ENCODE measurements around the gene NOLC1.

Gene NOLC1

GRCh38 chr10:102152545-102152890 lies 329 bp downstream of the NOLC1 start:
- DNase-seq = no peak
- Histone ChIP-seq H3K9me2 (replicated peaks; ENCODE audit: insufficient read depth, low read length) (no peaks in the 10 kb centered on the region), H3K4me3 (ENCODE audit: low read length) (peak overlapping the region; percentile 95), H3K9me3 (replicated peaks; ENCODE audit: insufficient read depth, low read length) (no peaks in the 10 kb centered on the region), H2AFZ (ENCODE audit: low read length) (peak overlapping the region; percentile 44; the same call in 1 of the 2 replicates), H4K20me1 (ENCODE audit: insufficient read depth, low read length) (peaks cover 21% of the 10 kb centered on the region; the same call in 1 of the 2 replicates), H3K9ac (ENCODE audit: low read length) (peak overlapping the region; percentile 97), H3K27me3 (replicated peaks; ENCODE audit: insufficient read depth, low read length) (no peaks in the 10 kb centered on the region), H3K79me2 (ENCODE audit: low read length) (peaks cover 60% of the 10 kb centered on the region), H3K4me1 (ENCODE audit: low read length) (peaks cover 12% of the 10 kb centered on the region), H3K4me2 (ENCODE audit: low read depth, low read length) (peak overlapping the region; percentile 64), H3K36me3 (replicated peaks; ENCODE audit: insufficient read depth, low read length) (peaks cover 23% of the 10 kb centered on the region), H3K27ac (ENCODE audit: low read length) (peak overlapping the region; percentile 84), H3F3A (ENCODE audit: insufficient read depth, low read length) (peaks cover 50% of the 10 kb centered on the region)
- TF ChIP-seq EZH2phosphoT487 (IDR thresholded peaks at IDR 0.05; ENCODE audit: low read length) (no peak), EZH2 (optimal IDR thresholded peaks at IDR 0.05; ENCODE audit: low read depth, low read length) (no peak), CTCF (IDR thresholded peaks at IDR 0.05; ENCODE audit: low read length) (no peak)

GRCh38 chr10:102153093-102153620 lies 968 bp downstream of the NOLC1 start:
- Histone ChIP-seq H3K4me2 (ENCODE audit: low read depth, low read length) (peak overlapping the region; percentile 64), H3K79me2 (ENCODE audit: low read length) (peaks cover 65% of the 10 kb centered on the region), H3K9me2 (replicated peaks; ENCODE audit: insufficient read depth, low read length) (no peaks in the 10 kb centered on the region), H2AFZ (ENCODE audit: low read length) (no peak overlapping the region), H3K36me3 (replicated peaks; ENCODE audit: insufficient read depth, low read length) (peaks cover 30% of the 10 kb centered on the region), H3K4me1 (ENCODE audit: low read length) (peaks cover 12% of the 10 kb centered on the region), H3K9ac (ENCODE audit: low read length) (peak overlapping the region; percentile 97), H3K4me3 (ENCODE audit: low read length) (peak overlapping the region; percentile 95), H3K27ac (ENCODE audit: low read length) (peak overlapping the region; percentile 84), H3K9me3 (replicated peaks; ENCODE audit: insufficient read depth, low read length) (no peaks in the 10 kb centered on the region), H3K27me3 (replicated peaks; ENCODE audit: insufficient read depth, low read length) (no peaks in the 10 kb centered on the region), H3F3A (ENCODE audit: insufficient read depth, low read length) (peaks cover 43% of the 10 kb centered on the region), H4K20me1 (ENCODE audit: insufficient read depth, low read length) (peaks cover 22% of the 10 kb centered on the region; the same call in 1 of the 2 replicates)
- TF ChIP-seq EZH2 (optimal IDR thresholded peaks at IDR 0.05; ENCODE audit: low read depth, low read length) (no peak), CTCF (IDR thresholded peaks at IDR 0.05; ENCODE audit: low read length) (no peak), EZH2phosphoT487 (IDR thresholded peaks at IDR 0.05; ENCODE audit: low read length) (no peak)
- no peak for DNase-seq

GRCh38 chr10:102154466-102155116 lies 2.4 kb downstream of the NOLC1 start:
- H2AFZ ChIP-seq (ENCODE audit: low read length) = no peak overlapping the region
- H3K4me2 ChIP-seq (ENCODE audit: low read depth, low read length) = peak overlapping the region; percentile 14; the same call in 1 of the 2 replicates
- peaks cover 22% of the 10 kb centered on the region; the same call in 1 of the 2 replicates for H4K20me1 ChIP-seq (ENCODE audit: insufficient read depth, low read length)
- peaks cover 30% of the 10 kb centered on the region for H3F3A ChIP-seq (ENCODE audit: insufficient read depth, low read length)
- no peak overlapping the region for H3K27ac ChIP-seq (ENCODE audit: low read length)
- no peak overlapping the region for H3K9ac ChIP-seq (ENCODE audit: low read length)
- DNase-seq = no peak
- peaks cover 71% of the 10 kb centered on the region for H3K79me2 ChIP-seq (ENCODE audit: low read length)
- no peaks in the 10 kb centered on the region for H3K9me2 ChIP-seq (replicated peaks; ENCODE audit: insufficient read depth, low read length)
- H3K4me1 ChIP-seq (ENCODE audit: low read length) = peaks cover 12% of the 10 kb centered on the region
- no peaks in the 10 kb centered on the region for H3K9me3 ChIP-seq (replicated peaks; ENCODE audit: insufficient read depth, low read length)
- no peak for TF ChIP-seq EZH2phosphoT487 (IDR thresholded peaks at IDR 0.05; ENCODE audit: low read length)
- TF ChIP-seq CTCF (IDR thresholded peaks at IDR 0.05; ENCODE audit: low read length) = no peak
- no peak for TF ChIP-seq EZH2 (optimal IDR thresholded peaks at IDR 0.05; ENCODE audit: low read depth, low read length)
- no peak overlapping the region for H3K4me3 ChIP-seq (ENCODE audit: low read length)
- H3K27me3 ChIP-seq (replicated peaks; ENCODE audit: insufficient read depth, low read length) = no peaks in the 10 kb centered on the region
- H3K36me3 ChIP-seq (replicated peaks; ENCODE audit: insufficient read depth, low read length) = peaks cover 32% of the 10 kb centered on the region
